SU-DHL-6 (cell line): ENCODE data around the gene NFIC.

ENCODE experiments used
- H2AFZ ChIP-seq: fragments of 200-600 bp; sonication (generic); 2 replicates; pipeline ENCODE4 v1.6.1; 2014; ENCODE audit warnings: low read depth, mild to moderate bottlenecking, moderate library complexity, mixed read lengths, antibody characterized with exemption, low read length; ENCODE audit not compliant: severe bottlenecking
- H3F3A ChIP-seq: fragments of 200-600 bp; shearing (Covaris generic); 2 replicates; pipeline ENCODE4 v1.6.0; 2016; ENCODE audit warnings: antibody characterized with exemption, mild to moderate bottlenecking; ENCODE audit not compliant: insufficient read depth
- H3K27ac ChIP-seq: fragments of 200-600 bp; sonication (generic); 2 replicates; pipeline ENCODE4 v1.5.1; 2016; ENCODE audit warnings: low read depth, mild to moderate bottlenecking, low read length, moderate library complexity, mixed read lengths
- H3K27me3 ChIP-seq: fragments of 200-600 bp; sonication (generic), shearing (Covaris generic); 2 replicates; pipeline ENCODE4 v1.6.0; 2014; ENCODE audit warnings: mild to moderate bottlenecking, low read length
- H3K36me3 ChIP-seq: fragments of 200-600 bp; sonication (generic); 2 replicates; pipeline ENCODE4 v1.6.1; 2014; ENCODE audit warnings: mild to moderate bottlenecking, low read length, mixed read lengths
- H3K4me2 ChIP-seq: fragments of 300-600, 200-600 bp; shearing (Covaris generic), sonication (generic); 2 replicates; pipeline ENCODE4 v1.6.0; 2014; ENCODE audit warnings: low read length, low read depth, mild to moderate bottlenecking; ENCODE audit not compliant: poor library complexity, severe bottlenecking
- H3K4me3 ChIP-seq: fragments of 200-600 bp; sonication (generic); 2 replicates; pipeline ENCODE4 v1.5.1; 2014; ENCODE audit warnings: antibody characterized with exemption, low read length, mild to moderate bottlenecking, mixed read lengths; ENCODE audit not compliant: insufficient read depth, poor library complexity, severe bottlenecking
- H3K79me2 ChIP-seq: fragments of 200-600 bp; sonication (generic); 2 replicates; pipeline ENCODE4 v1.6.1; 2014; ENCODE audit warnings: mild to moderate bottlenecking, low read length, moderate library complexity; ENCODE audit not compliant: insufficient read depth
- H3K9ac ChIP-seq: fragments of 200-600 bp; sonication (generic); 2 replicates; pipeline ENCODE4 v1.7.0; 2014; ENCODE audit warnings: mild to moderate bottlenecking, low read length
- H3K9me2 ChIP-seq: fragments of 200-600 bp; sonication (generic); replicated peaks from 2 replicates; pipeline ENCODE4 v1.6.1; 2014; ENCODE audit warnings: low read length; ENCODE audit not compliant: insufficient read depth
- H3K9me3 ChIP-seq: fragments of 200-600 bp; sonication (generic); 2 replicates; pipeline ENCODE4 v1.6.1; 2014; ENCODE audit warnings: low read length, mixed read lengths; ENCODE audit not compliant: insufficient read depth
- H4K20me1 ChIP-seq: fragments of 200-600 bp; sonication (generic); 2 replicates; pipeline ENCODE4 v1.6.1; 2014; ENCODE audit warnings: low read depth, mild to moderate bottlenecking, antibody characterized with exemption, low read length, moderate library complexity, mixed read lengths
- EZH2phosphoT487 ChIP-seq: fragments of 200-600 bp; sonication (generic), shearing (Covaris generic); conservative IDR thresholded peaks from 2 replicates; pipeline ENCODE4 v1.6.1; 2018; ENCODE audit warnings: mild to moderate bottlenecking, antibody characterized with exemption, low read length, moderate library complexity, mixed read lengths
- TF ChIP-seq, protein P1 (sequence below): fragments of 200-600 bp; sonication (generic); IDR thresholded peaks from one replicate; pipeline ENCODE4 v1.5.1; 2017; ENCODE audit warnings: antibody characterized with exemption, mild to moderate bottlenecking, low read length, moderate library complexity; ENCODE audit not compliant: insufficient read depth, poor library complexity, severe bottlenecking

The NFIC gene

DNA sequence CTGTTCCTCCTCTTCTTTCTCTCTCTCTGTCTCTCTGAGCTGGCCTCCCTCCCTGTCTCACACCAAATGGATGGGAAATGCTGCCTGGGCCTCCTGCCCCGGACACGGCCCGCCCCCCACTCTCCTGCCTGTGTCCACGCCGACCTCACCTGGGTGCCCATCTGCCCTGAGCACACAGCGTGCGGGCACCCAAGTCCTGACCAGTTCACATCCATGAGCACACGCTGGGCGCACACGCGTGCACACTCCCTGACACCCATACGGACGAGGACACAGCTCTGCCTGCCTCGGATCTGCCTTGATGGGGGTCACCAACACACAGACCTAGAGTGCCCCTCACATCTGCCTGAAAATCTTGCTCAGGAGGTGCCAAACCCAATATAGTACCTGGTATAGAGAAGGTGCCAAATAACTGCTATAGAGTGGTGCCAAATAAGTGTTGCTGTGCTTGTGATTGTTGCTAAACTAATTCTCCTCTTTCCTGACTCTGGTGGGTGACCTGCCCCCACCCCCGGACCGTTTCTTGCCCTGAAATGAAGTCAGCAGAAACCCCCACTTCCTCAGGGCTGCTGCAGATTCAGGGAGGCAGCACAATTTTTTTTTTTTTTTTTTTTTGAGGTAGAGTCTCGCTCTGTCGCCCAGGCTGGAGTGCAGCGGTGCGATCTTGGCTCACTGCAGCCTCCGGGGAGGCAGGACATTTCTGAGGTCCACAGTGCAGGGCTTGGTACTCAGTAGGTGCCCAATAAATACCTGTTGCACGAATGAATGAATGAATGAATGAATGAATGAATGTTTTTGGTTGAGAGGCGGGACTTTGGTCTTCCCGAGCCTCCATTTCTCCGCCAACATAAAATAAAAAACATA is 4.6 kb downstream of the NFIC start:
- no peak for TF ChIP-seq EZH2phosphoT487
- TF ChIP-seq, protein P1, sequence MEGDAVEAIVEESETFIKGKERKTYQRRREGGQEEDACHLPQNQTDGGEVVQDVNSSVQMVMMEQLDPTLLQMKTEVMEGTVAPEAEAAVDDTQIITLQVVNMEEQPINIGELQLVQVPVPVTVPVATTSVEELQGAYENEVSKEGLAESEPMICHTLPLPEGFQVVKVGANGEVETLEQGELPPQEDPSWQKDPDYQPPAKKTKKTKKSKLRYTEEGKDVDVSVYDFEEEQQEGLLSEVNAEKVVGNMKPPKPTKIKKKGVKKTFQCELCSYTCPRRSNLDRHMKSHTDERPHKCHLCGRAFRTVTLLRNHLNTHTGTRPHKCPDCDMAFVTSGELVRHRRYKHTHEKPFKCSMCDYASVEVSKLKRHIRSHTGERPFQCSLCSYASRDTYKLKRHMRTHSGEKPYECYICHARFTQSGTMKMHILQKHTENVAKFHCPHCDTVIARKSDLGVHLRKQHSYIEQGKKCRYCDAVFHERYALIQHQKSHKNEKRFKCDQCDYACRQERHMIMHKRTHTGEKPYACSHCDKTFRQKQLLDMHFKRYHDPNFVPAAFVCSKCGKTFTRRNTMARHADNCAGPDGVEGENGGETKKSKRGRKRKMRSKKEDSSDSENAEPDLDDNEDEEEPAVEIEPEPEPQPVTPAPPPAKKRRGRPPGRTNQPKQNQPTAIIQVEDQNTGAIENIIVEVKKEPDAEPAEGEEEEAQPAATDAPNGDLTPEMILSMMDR = no peak
- Histone ChIP-seq H3K79me2 (no peaks in the 10 kb centered on the region), H3F3A (no peaks in the 10 kb centered on the region), H3K9me2 (no peaks in the 10 kb centered on the region), H3K4me3 (no peak overlapping the region), H3K9me3 (no peaks in the 10 kb centered on the region), H3K4me2 (no peak overlapping the region), H4K20me1 (no peaks in the 10 kb centered on the region), H3K9ac (no peak overlapping the region), H3K27ac (no peak overlapping the region), H3K36me3 (no peaks in the 10 kb centered on the region), H2AFZ (no peak overlapping the region), H3K27me3 (no peaks in the 10 kb centered on the region)

DNA sequence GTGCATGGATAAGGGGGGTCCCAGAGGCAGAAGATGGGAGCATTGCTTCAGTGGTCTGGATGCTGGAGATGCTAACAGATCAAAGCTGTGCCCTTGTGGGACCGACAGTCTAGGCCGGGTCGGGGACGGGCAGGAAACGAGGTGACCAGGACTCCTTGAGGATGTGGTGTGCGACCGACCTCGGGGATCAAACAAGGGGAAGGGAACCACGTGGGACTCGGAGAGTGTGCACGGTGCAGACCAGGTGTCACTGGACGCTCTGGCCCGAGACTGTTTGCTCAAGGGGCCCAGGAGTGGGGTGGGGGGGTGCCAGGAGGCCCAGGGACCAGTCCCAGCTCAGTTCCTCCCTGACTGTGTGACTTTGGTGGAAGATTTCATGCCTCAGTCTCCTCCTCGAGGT is 6.0 kb downstream of the NFIC start:
- no peaks in the 10 kb centered on the region for H3K36me3 ChIP-seq
- no peaks in the 10 kb centered on the region for H3K79me2 ChIP-seq
- H3K4me2 ChIP-seq = no peak overlapping the region
- no peaks in the 10 kb centered on the region for H4K20me1 ChIP-seq
- H3K4me3 ChIP-seq = no peak overlapping the region
- no peak overlapping the region for H3K9ac ChIP-seq
- no peak overlapping the region for H3K27ac ChIP-seq
- no peaks in the 10 kb centered on the region for H3K9me3 ChIP-seq
- no peak for TF ChIP-seq EZH2phosphoT487
- TF ChIP-seq, protein P1 = no peak
- no peaks in the 10 kb centered on the region for H3F3A ChIP-seq
- H3K27me3 ChIP-seq = no peaks in the 10 kb centered on the region
- no peak overlapping the region for H2AFZ ChIP-seq
- no peaks in the 10 kb centered on the region for H3K9me2 ChIP-seq

DNA sequence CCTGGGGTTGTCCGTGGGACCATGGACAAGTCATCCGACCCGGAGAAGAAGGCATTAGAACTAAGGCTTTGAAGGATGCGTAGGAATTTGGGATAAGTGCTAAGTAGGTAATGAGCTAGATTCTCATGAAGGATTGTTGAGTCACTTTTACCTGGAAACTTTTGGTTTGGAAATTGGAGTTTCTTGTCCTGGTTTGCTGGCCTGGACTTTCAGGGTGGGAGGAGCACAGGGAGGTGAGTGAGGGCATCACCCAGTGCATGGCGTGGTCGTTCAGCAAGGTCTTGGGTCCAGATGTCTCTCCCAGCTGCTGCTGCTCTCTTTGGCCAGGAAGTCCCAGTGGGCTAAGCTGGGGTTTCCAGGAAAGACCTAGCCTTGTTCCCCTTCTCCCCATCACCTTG is 7.6 kb downstream of the NFIC start:
- Histone ChIP-seq H4K20me1 (no peaks in the 10 kb centered on the region), H3K27ac (no peak overlapping the region), H3K9ac (no peak overlapping the region), H3K9me3 (no peaks in the 10 kb centered on the region), H3K27me3 (no peaks in the 10 kb centered on the region), H3K79me2 (no peaks in the 10 kb centered on the region), H3K36me3 (no peaks in the 10 kb centered on the region), H3F3A (no peaks in the 10 kb centered on the region), H3K4me3 (no peak overlapping the region), H2AFZ (no peak overlapping the region), H3K9me2 (no peaks in the 10 kb centered on the region), H3K4me2 (no peak overlapping the region)
- TF ChIP-seq EZH2phosphoT487 = no peak
- TF ChIP-seq, protein P1 = no peak
